HEK293T (cell line): ENCODE results near the gene SLX4IP.

Experiments
- CTCF ChIA-PET: fragments of 350-600 bp; formaldehyde crosslinking; extraction: SDS; loops from one replicate; lab custom pipeline; 2021; ENCODE audit warnings: antibody characterized with exemption, inconsistent platforms; lab: Yijun Ruan, JAX
- POLR2A ChIA-PET: fragments of 350-600 bp; formaldehyde crosslinking; extraction: SDS; loops from one replicate; lab custom pipeline; 2020; ENCODE audit warnings: antibody characterized with exemption, inconsistent platforms; lab: Yijun Ruan, JAX
- DNase-seq: peaks from one replicate; pipeline ENCODE4 v3.0.0; 2012; ENCODE audit warnings: mixed read lengths; ENCODE audit errors: extremely low spot score
- ARNT ChIP-seq: fragments of 450-650 bp; IDR thresholded peaks from 2 replicates; pipeline ENCODE4 v1.6.1; 2017; ENCODE audit warnings: mild to moderate bottlenecking
- BHLHE40 ChIP-seq: fragments of 450-650 bp; IDR thresholded peaks from 2 replicates; pipeline ENCODE4 v1.6.1; 2016; ENCODE audit warnings: mild to moderate bottlenecking, moderate library complexity, borderline replicate concordance
- CTBP1 ChIP-seq: fragments of 450-650 bp; IDR thresholded peaks from 2 replicates; pipeline ENCODE4 v1.6.1; 2016; ENCODE audit warnings: borderline replicate concordance
- ELF4 ChIP-seq: fragments of 450-650 bp; IDR thresholded peaks from 2 replicates; pipeline ENCODE4 v1.6.1; 2017; ENCODE audit warnings: antibody characterized with exemption
- FOXA1 ChIP-seq: fragments of 450-650 bp; IDR thresholded peaks from 2 replicates; pipeline ENCODE4 v1.6.1; 2016; ENCODE audit warnings: mild to moderate bottlenecking
- FOXK2 ChIP-seq: fragments of 450-650 bp; IDR thresholded peaks from 2 replicates; pipeline ENCODE4 v1.6.1; 2016; ENCODE audit warnings: mild to moderate bottlenecking
- FOXM1 ChIP-seq: fragments of 450-650 bp; IDR thresholded peaks from 2 replicates; pipeline ENCODE4 v1.6.1; 2017; ENCODE audit warnings: mild to moderate bottlenecking, borderline replicate concordance
- HDGF ChIP-seq: fragments of 450-650 bp; IDR thresholded peaks from 2 replicates; pipeline ENCODE4 v1.6.1; 2017; ENCODE audit warnings: antibody characterized with exemption, borderline replicate concordance
- L3MBTL2 ChIP-seq: fragments of 450-650 bp; conservative IDR thresholded peaks from 2 replicates; pipeline ENCODE4 v1.6.1; 2016; ENCODE audit warnings: mild to moderate bottlenecking
- LEF1 ChIP-seq: fragments of 450-650 bp; IDR thresholded peaks from 2 replicates; pipeline ENCODE4 v1.6.1; 2017; ENCODE audit warnings: mild to moderate bottlenecking, borderline replicate concordance
- NFRKB ChIP-seq: fragments of 450-650 bp; IDR thresholded peaks from 2 replicates; pipeline ENCODE4 v1.6.1; 2016; ENCODE audit warnings: mild to moderate bottlenecking, moderate library complexity
- SP1 ChIP-seq: fragments of 450-650 bp; IDR thresholded peaks from 2 replicates; pipeline ENCODE4 v1.6.1; 2017
- SUZ12 ChIP-seq: fragments of 450-650 bp; IDR thresholded peaks from 2 replicates; pipeline ENCODE4 v1.6.1; 2016; ENCODE audit warnings: mild to moderate bottlenecking
- TARDBP ChIP-seq: fragments of 450-650 bp; IDR thresholded peaks from 2 replicates; pipeline ENCODE4 v1.6.1; 2016
- ZNF384 ChIP-seq: fragments of 450-650 bp; IDR thresholded peaks from 2 replicates; pipeline ENCODE4 v1.6.1; 2016
- TF ChIP-seq, protein P1 (sequence below): fragments of 450-650 bp; IDR thresholded peaks from 2 replicates; pipeline ENCODE4 v1.6.1; 2016

The SLX4IP gene

DNA sequence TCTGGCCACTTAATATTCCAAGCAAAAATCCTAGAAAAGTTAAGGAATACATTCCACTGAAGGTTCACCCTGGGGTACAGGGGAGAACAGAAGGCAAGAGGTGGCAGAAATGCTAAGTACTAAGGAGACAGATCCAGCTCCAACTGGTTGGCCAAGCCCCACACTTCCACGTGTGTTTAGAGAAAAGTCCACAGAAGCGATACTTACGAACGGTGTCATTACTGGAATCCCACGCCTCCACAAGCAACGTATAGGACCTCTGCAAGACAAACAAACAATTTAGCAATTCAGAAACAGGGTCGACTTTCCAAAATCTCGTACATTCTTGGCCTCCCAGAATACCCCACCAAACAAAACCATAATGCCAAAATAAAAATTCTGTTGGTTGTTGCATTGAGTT is 228.7 kb downstream of the SLX4IP start:
- no peak for TF ChIP-seq L3MBTL2
- TF ChIP-seq NFRKB = no peak
- no peak for TF ChIP-seq SP1
- TF ChIP-seq TARDBP = no peak
- TF ChIP-seq, protein P1, sequence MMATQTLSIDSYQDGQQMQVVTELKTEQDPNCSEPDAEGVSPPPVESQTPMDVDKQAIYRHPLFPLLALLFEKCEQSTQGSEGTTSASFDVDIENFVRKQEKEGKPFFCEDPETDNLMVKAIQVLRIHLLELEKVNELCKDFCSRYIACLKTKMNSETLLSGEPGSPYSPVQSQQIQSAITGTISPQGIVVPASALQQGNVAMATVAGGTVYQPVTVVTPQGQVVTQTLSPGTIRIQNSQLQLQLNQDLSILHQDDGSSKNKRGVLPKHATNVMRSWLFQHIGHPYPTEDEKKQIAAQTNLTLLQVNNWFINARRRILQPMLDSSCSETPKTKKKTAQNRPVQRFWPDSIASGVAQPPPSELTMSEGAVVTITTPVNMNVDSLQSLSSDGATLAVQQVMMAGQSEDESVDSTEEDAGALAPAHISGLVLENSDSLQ = no peak
- TF ChIP-seq ZNF384 = no peak
- TF ChIP-seq LEF1 = no peak
- no peak for TF ChIP-seq SUZ12
- no peak for TF ChIP-seq FOXA1
- TF ChIP-seq CTBP1 = no peak
- no peak for TF ChIP-seq BHLHE40
- no peak for TF ChIP-seq HDGF
- TF ChIP-seq FOXK2 = no peak
- no peak for TF ChIP-seq ELF4
- CTCF ChIA-PET = no interaction called here
- POLR2A ChIA-PET = interaction anchor here (1.2 kb wide), 1 partner anchor 14 kb away, joined by 3 read pairs; no protein-coding TSS in a partner anchor
- DNase-seq = no peak

DNA sequence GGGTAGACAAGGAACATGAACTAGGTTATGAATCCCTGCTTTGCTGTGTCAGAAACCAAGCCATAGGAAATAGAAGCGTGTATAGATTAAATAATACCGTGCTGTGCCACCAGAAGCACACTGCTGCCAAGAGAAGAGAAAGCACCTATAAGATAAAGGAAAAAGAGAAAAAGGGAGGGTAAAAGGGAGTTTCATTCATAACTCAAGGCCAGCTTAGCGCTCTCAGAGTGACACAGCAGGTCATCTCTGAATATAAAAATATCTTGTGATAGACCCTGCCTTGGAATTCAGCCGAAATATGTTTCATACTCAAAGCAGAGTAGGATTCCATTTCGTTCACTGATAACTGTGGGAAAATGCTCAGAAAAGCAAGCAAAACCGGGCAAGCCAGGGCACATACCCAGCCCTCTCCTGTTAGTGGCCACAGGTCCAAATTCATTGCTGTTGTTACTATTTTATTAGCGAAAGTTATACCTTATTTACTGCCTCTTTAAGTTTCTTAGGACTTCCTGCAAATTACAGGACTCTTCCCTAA is 230.0 kb downstream of the SLX4IP start:
- no peak for TF ChIP-seq L3MBTL2
- TF ChIP-seq SUZ12 = no peak
- no peak for TF ChIP-seq ELF4
- ChIA-PET CTCF (interaction anchor here (0.6 kb wide), 1 partner anchor 161 kb away, joined by 3 read pairs; no protein-coding TSS in a partner anchor), POLR2A (no interaction called here)
- DNase-seq = no peak

DNA sequence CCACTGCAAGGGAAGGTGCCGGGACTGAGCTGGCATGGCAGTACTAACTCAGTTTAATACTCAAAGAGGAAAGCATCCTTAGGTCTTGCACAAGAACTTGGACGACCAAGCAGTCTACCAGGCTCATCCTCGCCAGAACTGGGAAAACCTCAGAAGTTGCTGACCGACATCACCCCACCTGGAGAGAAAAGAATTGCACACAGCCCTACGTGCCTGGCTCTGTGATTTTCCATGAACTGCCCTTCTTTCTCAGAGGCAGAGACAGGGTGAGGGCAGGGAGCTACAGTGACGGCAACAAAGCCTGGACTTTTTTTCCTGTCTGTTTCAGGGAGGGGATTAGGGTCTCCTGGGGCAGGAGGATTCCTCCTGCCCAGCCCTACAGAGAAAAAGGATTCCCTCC is 230.7 kb downstream of the SLX4IP start:
- TF ChIP-seq TARDBP = no peak
- no peak for TF ChIP-seq CTBP1
- no peak for TF ChIP-seq NFRKB
- no peak for TF ChIP-seq FOXM1
- DNase-seq = no peak
- ChIA-PET POLR2A (no interaction called here), CTCF (no interaction called here)

DNA sequence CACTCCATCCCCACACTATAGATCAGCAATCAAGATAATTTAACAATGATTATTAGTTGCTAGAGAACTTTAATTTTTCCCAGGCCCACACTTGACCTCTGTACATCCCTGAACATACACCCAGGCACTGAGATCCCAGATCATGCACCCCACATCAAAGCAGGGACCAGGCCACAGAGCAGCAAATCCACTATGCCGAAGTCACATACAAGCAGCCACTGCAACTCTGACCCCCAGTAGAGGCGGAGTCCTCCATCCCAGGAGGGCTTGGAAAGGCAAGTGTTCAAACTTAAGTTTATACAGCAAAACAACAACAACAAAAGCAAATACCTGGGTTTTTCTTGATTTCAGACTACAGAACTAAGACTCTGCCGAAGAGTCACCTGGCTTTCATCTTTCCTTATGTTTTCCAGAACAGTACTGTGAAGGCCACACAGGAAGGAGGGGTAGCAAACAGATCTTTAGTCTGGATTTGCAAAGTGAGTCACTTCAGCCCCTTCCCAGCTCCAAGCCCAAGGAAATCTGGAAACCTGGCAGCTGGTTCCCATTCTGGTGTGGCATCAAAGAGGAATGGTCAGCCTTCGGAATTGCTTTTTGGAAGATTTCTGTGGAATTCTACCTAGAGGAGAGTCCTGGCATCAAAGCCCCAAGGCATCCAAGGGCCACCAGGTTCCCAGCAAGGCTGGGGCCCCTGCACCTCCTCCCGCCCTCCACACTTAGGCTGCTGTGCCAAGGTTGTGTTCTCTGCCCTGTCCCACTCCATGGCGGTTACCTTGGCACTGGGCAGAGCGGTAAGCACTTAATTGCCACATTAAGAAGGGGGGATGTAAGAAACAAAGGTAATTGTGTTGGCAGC is 231.3 kb downstream of the SLX4IP start:
- no peak for DNase-seq
- ChIA-PET CTCF (no interaction called here), POLR2A (no interaction called here)
- TF ChIP-seq HDGF (no peak), SP1 (no peak), BHLHE40 (no peak)

DNA sequence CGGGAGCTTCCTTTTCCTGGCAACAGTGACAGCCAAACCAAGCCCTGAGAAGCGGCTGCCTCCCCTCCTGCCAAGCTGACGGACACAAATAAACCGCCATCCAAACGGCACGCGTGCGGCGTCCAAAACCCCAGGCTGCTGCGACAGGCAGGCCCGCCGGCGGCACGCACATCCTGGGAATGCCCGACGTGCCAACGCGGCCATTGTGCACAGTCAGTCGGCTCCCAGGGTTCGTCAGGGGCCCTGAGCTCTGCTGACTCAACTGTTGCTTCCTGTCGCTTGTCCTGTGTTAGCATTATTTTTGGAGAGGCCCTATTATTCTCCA is 231.9 kb downstream of the SLX4IP start:
- ChIA-PET POLR2A (no interaction called here), CTCF (no interaction called here)
- TF ChIP-seq SP1 = no peak
- TF ChIP-seq ARNT = no peak
- no peak for TF ChIP-seq FOXK2
- TF ChIP-seq L3MBTL2 = no peak
- TF ChIP-seq ELF4 = no peak
- TF ChIP-seq FOXA1 = no peak
- no peak for TF ChIP-seq NFRKB
- TF ChIP-seq BHLHE40 = no peak
- TF ChIP-seq ZNF384 = no peak
- no peak for TF ChIP-seq HDGF
- no peak for TF ChIP-seq LEF1
- TF ChIP-seq CTBP1 = no peak
- no peak for TF ChIP-seq FOXM1
- DNase-seq = no peak

DNA sequence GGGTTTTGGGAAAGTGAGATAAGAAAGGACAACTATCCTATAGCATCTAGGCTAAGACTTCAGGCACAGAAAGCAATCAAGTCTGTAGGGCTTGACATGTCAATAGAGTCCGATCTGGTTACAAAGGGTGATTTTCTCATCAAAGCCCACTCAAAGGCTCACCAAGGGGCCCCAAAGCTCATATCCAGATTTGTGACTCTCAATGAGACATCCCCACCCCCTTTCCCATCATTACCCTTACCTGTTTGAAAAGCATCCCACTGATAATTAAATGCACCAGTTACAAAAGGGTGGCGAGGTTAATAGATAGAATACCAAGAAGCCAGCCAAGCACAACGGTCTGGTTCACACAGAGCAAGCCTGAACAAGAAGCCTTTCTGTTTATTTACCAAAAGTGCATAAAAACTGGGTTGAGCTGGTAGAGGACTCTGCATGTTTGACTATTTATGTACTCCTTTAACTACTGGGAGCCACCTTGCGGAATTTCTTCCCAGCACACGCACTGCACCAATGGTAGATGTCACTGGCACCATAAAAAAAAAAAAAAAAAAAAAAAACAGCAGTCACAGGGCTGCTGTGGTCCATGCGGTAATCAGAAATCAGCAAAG is 232.6 kb downstream of the SLX4IP start:
- DNase-seq = no peak
- TF ChIP-seq LEF1 (no peak), ELF4 (no peak), FOXA1 (no peak), BHLHE40 (no peak), ZNF384 (no peak), ARNT (no peak), FOXM1 (no peak), CTBP1 (no peak), FOXK2 (no peak), HDGF (no peak), SUZ12 (no peak), L3MBTL2 (no peak)
- CTCF ChIA-PET = interaction anchor here (0.6 kb wide), 1 partner anchor 206 kb away, joined by 3 read pairs; no protein-coding TSS in a partner anchor
- POLR2A ChIA-PET = no interaction called here

DNA sequence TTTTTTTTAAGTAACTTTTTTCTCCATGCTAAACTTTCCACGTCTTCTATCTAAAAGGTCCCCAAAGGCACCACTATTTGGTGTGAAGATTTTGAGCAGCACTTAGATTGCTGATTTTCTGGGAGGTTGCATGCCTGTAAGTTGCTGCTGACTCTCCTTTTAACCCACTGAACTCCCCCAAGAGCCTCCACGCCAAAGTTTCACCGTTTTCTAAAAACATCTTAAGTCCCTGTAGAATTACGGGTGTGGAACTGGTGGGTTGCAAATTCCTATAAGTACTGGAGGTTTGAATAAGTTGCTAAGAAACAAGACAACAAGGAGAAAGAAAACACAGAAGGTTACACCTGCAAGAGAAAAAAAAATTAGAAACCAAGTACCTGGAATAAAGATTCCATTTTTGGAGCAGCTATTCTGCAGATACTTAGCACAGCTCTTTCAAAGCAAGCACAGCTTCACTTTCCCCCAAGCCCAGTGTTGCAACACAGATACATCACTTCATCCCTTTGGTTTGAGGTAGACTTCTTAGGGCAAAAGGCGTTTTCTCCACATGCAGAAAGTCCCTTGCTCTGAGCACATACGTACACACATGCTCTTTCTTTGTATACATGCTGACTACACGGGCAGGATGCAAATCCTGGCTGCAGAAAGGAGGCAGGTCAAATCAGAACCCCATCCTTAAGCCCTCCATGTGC is 233.7 kb downstream of the SLX4IP start:
- POLR2A ChIA-PET = interaction anchor here (0.6 kb wide), 1 partner anchor 42 kb away, joined by 3 read pairs; no protein-coding TSS in a partner anchor
- DNase-seq = no peak
- CTCF ChIA-PET = no interaction called here
- TF ChIP-seq SUZ12 = no peak
- TF ChIP-seq, protein P1 = no peak
- TF ChIP-seq L3MBTL2 = no peak
- no peak for TF ChIP-seq NFRKB
- TF ChIP-seq FOXA1 = no peak
- no peak for TF ChIP-seq TARDBP
- no peak for TF ChIP-seq ELF4
- TF ChIP-seq CTBP1 = no peak
- no peak for TF ChIP-seq BHLHE40
- TF ChIP-seq ZNF384 = no peak
- no peak for TF ChIP-seq ARNT
- no peak for TF ChIP-seq LEF1
- no peak for TF ChIP-seq FOXM1
- TF ChIP-seq HDGF = no peak
- no peak for TF ChIP-seq FOXK2
- TF ChIP-seq SP1 = no peak
